ENCODE measurements around the gene SLC31A1. TPM values are rescaled to one million over a fixed set of nuclear protein-coding genes. Genes with fewer than 3 reads are reported as not detected.

The SLC31A1 gene
- total RNA-seq, 4 donors from 2014 or later, result 17.1 to 46.3 (median 27.2) TPM

GRCh38 chr9:113219969-113220368, 1.4 kb upstream of the SLC31A1 start:
- no peaks in the 10 kb centered on the region for H3K27me3 ChIP-seq
- DNase-seq (ENCODE audit: low spot score in 2 of 2), result no peak
- peaks cover 35% of the 10 kb centered on the region for H3K4me1 ChIP-seq
- 8% methylated on average over 1 of the region's 1 CpG for WGBS
- no peak for TF ChIP-seq CTCF (IDR thresholded peaks at IDR 0.05)
- peak overlapping the region; percentile 81 for H3K27ac ChIP-seq
- H3K9me3 ChIP-seq, result no peaks in the 10 kb centered on the region
- no peaks in the 10 kb centered on the region for H3K36me3 ChIP-seq
- peak overlapping the region; percentile 81 for H3K4me3 ChIP-seq

GRCh38 chr9:113220467-113221002, 809 bp upstream of the SLC31A1 start:
- no peaks in the 10 kb centered on the region for H3K9me3 ChIP-seq
- peak overlapping the region; percentile 81 for H3K27ac ChIP-seq
- 4% methylated on average over 11 of the region's 11 CpGs for WGBS
- no peaks in the 10 kb centered on the region for H3K36me3 ChIP-seq
- H3K27me3 ChIP-seq, result no peaks in the 10 kb centered on the region
- no peak for TF ChIP-seq POLR2AphosphoS5 (IDR thresholded peaks at IDR 0.05)
- no peak for TF ChIP-seq POLR2A (IDR thresholded peaks at IDR 0.05)
- no peak for TF ChIP-seq CTCF (IDR thresholded peaks at IDR 0.05)
- TF ChIP-seq EP300 (IDR thresholded peaks at IDR 0.05), result no peak
- H3K4me3 ChIP-seq, result peak overlapping the region; percentile 81
- peaks cover 32% of the 10 kb centered on the region for H3K4me1 ChIP-seq
- DNase-seq (ENCODE audit: low spot score in 2 of 2), result no peak

- peak overlapping the region; percentile 81 for H3K27ac ChIP-seq
- no peaks in the 10 kb centered on the region for H3K36me3 ChIP-seq
- H3K4me1 ChIP-seq, result peaks cover 32% of the 10 kb centered on the region
- H3K27me3 ChIP-seq, result no peaks in the 10 kb centered on the region
- peak overlapping the region; percentile 81 for H3K4me3 ChIP-seq
- TF ChIP-seq POLR2A (IDR thresholded peaks at IDR 0.05), result no peak
- no peak for TF ChIP-seq CTCF (IDR thresholded peaks at IDR 0.05)
- no peak for TF ChIP-seq EP300 (IDR thresholded peaks at IDR 0.05)
- no peak for DNase-seq (ENCODE audit: low spot score in 2 of 2)
- 15% methylated on average over 20 of the region's 20 CpGs for WGBS
- H3K9me3 ChIP-seq, result no peaks in the 10 kb centered on the region
Measured at GRCh38 chr9:113221800-113222481, 597 bp downstream of the SLC31A1 start.

GRCh38 chr9:113222482-113222841, 1.1 kb downstream of the SLC31A1 start:
- peak overlapping the region; percentile 81 for H3K4me3 ChIP-seq
- H3K4me1 ChIP-seq, result peaks cover 35% of the 10 kb centered on the region
- no peaks in the 10 kb centered on the region for H3K27me3 ChIP-seq

More at GRCh38 chr9:113222482-113222841, 1.1 kb downstream of the SLC31A1 start:
- TF ChIP-seq POLR2AphosphoS5 (IDR thresholded peaks at IDR 0.05) (no peak), EP300 (IDR thresholded peaks at IDR 0.05) (no peak), CTCF (IDR thresholded peaks at IDR 0.05) (no peak), POLR2A (IDR thresholded peaks at IDR 0.05) (no peak)
- DNase-seq (ENCODE audit: low spot score in 2 of 2), result no peak
- Histone ChIP-seq H3K9me3 (no peaks in the 10 kb centered on the region), H3K36me3 (no peaks in the 10 kb centered on the region), H3K27ac (peak overlapping the region; percentile 81)
- 44% methylated on average over 5 of the region's 5 CpGs for WGBS
